Retinal pigment epithelial cell (primary cell): ENCODE results near the gene MED25.
A peak's percentile ranks its signal among the peaks of the same experiment; 100 is the strongest.

Experiments
- DNase-seq: peaks from one replicate; pipeline ENCODE4 v3.0.0-alpha.2; 2010; ENCODE audit warnings: low read depth
- H3K4me3 ChIP-seq: 2 replicates; pipeline ENCODE4 v1.5.1; 2011; ENCODE audit warnings: mild to moderate bottlenecking, low read length, control low read depth, moderate library complexity
- TF ChIP-seq, protein P1 (sequence below): conservative IDR thresholded peaks from 2 replicates; pipeline ENCODE4 v1.5.1; 2011; ENCODE audit warnings: low read depth, low read length, control low read depth, inconsistent platforms

The MED25 gene

DNA sequence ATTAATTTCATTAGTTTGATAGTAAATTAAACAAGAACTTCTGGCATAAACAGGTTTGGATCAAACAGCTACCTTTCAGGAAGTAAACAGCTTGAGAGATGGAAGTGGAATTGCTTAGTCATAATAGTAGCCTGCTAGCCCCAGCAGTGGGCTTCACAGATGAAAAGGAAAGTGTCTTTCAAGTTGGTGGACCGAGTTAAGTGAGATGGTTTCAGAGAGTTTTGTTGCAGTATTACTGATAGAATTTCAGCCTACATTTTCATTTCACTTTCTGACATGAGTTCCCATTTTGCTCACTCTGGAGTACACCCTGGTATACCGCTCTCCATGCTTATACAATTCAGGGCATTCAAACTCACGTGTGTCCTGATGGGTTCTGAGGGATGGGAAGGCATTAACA lies 30.8 kb downstream of the MED25 start:
- TF ChIP-seq, protein P1, sequence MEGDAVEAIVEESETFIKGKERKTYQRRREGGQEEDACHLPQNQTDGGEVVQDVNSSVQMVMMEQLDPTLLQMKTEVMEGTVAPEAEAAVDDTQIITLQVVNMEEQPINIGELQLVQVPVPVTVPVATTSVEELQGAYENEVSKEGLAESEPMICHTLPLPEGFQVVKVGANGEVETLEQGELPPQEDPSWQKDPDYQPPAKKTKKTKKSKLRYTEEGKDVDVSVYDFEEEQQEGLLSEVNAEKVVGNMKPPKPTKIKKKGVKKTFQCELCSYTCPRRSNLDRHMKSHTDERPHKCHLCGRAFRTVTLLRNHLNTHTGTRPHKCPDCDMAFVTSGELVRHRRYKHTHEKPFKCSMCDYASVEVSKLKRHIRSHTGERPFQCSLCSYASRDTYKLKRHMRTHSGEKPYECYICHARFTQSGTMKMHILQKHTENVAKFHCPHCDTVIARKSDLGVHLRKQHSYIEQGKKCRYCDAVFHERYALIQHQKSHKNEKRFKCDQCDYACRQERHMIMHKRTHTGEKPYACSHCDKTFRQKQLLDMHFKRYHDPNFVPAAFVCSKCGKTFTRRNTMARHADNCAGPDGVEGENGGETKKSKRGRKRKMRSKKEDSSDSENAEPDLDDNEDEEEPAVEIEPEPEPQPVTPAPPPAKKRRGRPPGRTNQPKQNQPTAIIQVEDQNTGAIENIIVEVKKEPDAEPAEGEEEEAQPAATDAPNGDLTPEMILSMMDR: no peak
- DNase-seq: no peak
- H3K4me3 ChIP-seq: no peak overlapping the region

DNA sequence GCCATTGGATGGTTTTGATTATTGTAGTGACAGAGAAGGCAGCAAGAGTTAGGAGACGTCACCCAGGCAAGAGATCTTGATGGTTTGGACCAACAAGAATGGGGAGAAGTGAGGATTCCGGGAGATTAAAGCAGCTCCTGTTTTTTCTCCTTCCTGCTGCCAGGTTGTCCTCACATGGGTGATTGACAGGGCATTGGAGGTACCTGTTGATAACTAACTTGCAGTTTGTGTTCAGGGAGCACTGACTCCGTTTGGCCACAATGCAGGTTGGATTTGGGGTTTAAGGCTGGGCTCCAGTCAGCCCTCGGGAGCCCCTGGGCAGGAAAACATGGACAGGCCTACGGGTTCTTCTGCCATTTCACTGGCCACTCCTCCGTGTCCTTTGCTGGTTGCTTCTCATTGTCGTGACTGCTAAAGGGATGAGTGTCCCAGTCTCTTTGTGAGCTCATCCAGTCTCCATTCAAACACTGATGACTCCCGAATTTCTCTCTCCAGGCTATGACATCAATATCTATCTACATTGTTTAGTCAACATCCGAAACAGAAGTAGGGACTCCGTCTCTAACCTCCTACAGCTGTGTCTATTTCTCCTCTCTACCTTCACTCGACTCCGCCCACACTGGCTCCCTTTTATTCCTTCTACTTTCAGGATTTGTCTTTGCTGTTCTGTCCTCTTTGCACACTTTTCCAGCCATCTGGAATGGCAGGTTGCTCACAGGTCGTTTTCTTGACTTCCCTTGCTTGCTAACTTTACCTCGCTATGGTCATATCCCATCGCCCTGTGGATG lies 31.5 kb downstream of the MED25 start:
- no peak for DNase-seq
- peak overlapping the region; percentile 87 for H3K4me3 ChIP-seq
- TF ChIP-seq, protein P1: no peak

DNA sequence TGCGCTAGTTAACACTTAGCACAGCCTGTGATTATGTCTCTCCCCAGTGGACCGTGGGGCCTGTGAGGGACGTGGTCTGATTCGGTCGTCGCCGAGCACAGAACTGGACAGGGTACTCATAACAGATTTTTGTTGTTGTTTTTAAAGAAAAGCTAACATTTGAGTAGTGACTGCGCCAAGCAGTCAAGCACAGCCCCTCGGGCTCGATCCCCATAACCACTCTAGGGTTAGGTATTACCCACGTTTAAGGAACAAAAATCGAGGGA lies 32.1 kb downstream of the MED25 start:
- TF ChIP-seq, protein P1: no peak
- DNase-seq: no peak
- H3K4me3 ChIP-seq: peak overlapping the region; percentile 87

DNA sequence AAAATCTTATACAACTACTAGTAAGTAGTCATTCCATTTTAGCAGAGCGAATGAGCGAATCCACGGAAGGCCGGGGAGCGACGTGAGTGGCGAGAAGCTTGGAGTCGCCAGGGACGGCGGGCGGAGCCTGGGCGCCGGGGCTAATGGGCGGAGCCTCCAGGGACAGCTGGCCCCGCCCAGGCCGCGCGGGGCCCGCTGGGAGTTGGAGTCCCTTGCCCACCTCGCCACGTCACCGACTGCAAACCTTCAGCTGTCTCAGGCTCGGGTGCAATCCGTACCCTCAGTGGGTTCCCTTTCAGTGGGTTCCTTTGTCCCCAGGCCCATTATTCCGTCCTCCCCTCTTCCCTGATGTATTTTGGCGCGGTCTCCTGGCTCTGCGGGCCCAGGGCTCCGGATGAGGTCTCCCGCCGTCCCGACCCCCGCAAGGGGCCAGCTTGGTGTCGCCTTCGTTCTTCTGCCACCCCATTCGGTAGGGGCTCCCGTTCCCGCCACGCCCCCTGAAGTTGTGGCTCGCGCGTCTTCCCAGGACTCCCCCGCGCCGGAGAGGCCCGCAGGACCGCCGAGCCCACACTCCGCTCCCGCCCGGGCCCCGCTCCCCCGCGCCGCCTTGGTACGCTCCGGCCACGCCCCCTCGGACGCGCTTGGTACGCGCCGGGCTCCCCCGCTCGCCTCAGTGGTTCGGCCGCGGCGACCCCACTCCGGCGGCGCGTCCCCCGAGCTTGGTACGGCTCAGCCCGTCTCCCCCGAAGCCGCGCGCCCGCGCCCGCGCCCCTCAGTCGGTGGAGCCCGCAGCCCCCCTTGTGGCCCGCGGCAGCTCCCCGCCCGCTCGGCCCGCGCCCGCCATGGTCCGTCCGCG lies 32.6 kb downstream of the MED25 start, which contains the start of gene PTOV1:
PTOV1 (plus strand) TSS at position 673 of the 856 bp plus-strand sequence.
- DNase-seq: peak; percentile 55
- TF ChIP-seq, protein P1: no peak
- peak within 1 kb of the TSS; percentile 87 for H3K4me3 ChIP-seq

DNA sequence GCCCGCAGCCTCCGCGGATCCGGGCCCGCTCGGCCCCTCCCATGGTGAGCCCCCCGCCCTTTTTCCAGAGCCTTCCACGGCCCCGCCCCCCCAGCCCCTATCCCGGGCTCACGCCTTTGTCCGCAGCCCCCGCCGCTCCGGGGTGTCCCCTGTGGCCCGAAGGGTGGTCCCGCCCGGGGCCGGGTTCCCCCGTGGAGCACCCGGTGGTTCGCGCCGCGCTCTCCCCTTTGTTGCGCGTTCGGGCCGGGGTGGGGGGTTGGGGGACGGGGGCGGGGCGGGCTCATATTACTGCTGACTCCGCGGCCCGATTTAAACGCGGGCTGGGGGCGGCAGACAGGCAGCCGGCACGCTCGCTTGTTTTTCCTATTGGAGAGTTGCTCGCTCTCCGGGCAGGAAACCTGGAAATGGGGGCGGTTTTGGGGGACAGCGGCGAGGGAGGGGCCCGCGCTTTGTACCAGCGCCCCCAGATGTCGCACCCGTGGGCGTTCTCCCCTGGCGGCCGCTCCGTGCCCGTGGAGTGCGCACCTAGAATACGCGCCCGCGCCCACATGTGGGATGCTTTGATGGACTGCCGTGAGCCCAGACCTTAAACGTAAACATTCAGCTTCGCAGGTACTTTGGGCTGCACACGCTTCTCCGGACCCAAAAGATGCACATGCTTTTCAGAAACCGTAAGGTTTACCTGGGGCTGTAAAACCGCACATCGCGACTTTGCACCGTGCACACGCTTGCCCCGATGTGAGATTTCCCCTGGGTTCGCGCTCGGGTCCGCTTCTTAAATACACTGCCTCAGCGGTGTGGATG lies 33.6 kb downstream of the MED25 start:
- no peak for DNase-seq
- H3K4me3 ChIP-seq: peak overlapping the region; percentile 87
- TF ChIP-seq, protein P1: no peak

DNA sequence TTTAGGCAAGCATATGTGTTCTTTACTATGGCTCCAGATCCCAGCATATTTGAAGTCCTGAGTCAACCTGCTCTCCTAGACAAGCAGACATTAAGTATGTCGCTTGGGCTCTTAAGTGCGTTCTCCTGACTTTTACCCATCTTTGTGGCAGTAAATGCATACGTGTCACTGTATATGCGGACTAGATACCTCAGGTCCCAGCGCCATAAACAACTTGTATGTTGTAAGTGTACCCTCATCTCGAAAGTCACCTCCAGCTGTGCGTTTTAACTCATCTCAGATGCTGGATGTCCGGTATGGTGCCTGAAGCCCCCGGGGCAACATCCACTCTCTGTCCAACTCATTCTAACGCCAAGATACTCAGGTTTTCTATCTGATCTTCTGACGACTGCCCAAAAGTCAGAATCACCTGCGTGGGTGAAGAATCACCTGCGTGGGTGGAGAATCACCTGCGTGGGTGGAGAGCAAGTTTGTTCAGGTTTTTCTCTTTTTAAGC lies 34.6 kb downstream of the MED25 start:
- TF ChIP-seq, protein P1: no peak

More for the DNA sequence above, 34.6 kb downstream of the MED25 start:
- peak overlapping the region; percentile 87 for H3K4me3 ChIP-seq
- no peak for DNase-seq
